Measurements from ENCODE around the gene COMT. TPM values are rescaled to one million over a fixed set of nuclear protein-coding genes. Genes with fewer than 3 reads are reported as not detected.

The COMT gene
- total and polyA plus RNA-seq, 2 donors from 2014 or later: 118 to 244 TPM

- H3K27ac ChIP-seq (ENCODE audit: low read depth in 2 of 2, low read length in 2 of 2): no peak overlapping the region
- FAIRE-seq (no peak), DNase-seq (no peak)
- H3K36me3 ChIP-seq (ENCODE audit: control insufficient read depth in 2 of 3, insufficient read depth in 3 of 3, low read length in 3 of 3): peaks cover 0 to 12% (median 4%) of the 10 kb centered on the region in 3 donors
- intact Hi-C loops (cut with DNase I): no loop called here
- H3K9ac ChIP-seq (ENCODE audit: low read length in 3 of 3): no peak overlapping the region
- no peak overlapping the region for H3K4me3 ChIP-seq (ENCODE audit: low read length in 3 of 3)
- no peak for TF ChIP-seq CTCF (IDR thresholded peaks at IDR 0.05; ENCODE audit: borderline replicate concordance, extremely low read depth, insufficient read depth)
- H3K27me3 ChIP-seq (ENCODE audit: control insufficient read depth, insufficient read depth, low read length): no peaks in the 10 kb centered on the region
- H3K9me3 ChIP-seq (ENCODE audit: control insufficient read depth in 2 of 3, insufficient read depth in 1 of 3, low read length in 3 of 3): no peaks in the 10 kb centered on the region
- H3K4me1 ChIP-seq (ENCODE audit: control insufficient read depth in 2 of 3, insufficient read depth in 2 of 3, low read depth in 1 of 3, low read length in 3 of 3): peaks cover 0 to 6% (median 0%) of the 10 kb centered on the region in 3 donors
These were observed 48.6 kb upstream of the COMT start for GRCh38 chr22:19892925-19893324.

GRCh38 chr22:19893363-19893762 is 48.2 kb upstream of the COMT start:
- peaks cover 0 to 12% (median 4%) of the 10 kb centered on the region in 3 donors for H3K36me3 ChIP-seq (ENCODE audit: control insufficient read depth in 2 of 3, insufficient read depth in 3 of 3, low read length in 3 of 3)

GRCh38 chr22:19895160-19895849 is 46.3 kb upstream of the COMT start:
- Histone ChIP-seq H3K36me3 (ENCODE audit: control insufficient read depth in 2 of 3, insufficient read depth in 3 of 3, low read length in 3 of 3) (peaks cover 0 to 12% (median 4%) of the 10 kb centered on the region in 3 donors), H3K4me3 (ENCODE audit: low read length in 3 of 3) (no peak overlapping the region), H3K27ac (ENCODE audit: low read depth in 2 of 2, low read length in 2 of 2) (no peak overlapping the region), H3K4me1 (ENCODE audit: control insufficient read depth in 2 of 3, insufficient read depth in 2 of 3, low read depth in 1 of 3, low read length in 3 of 3) (peaks cover 0 to 6% (median 0%) of the 10 kb centered on the region in 3 donors), H3K27me3 (ENCODE audit: control insufficient read depth, insufficient read depth, low read length) (no peaks in the 10 kb centered on the region), H3K9ac (ENCODE audit: low read length in 3 of 3) (no peak overlapping the region), H3K9me3 (ENCODE audit: control insufficient read depth in 2 of 3, insufficient read depth in 1 of 3, low read length in 3 of 3) (no peaks in the 10 kb centered on the region)
- peak in 1 of 5 donors; percentile 65 for DNase-seq
- intact Hi-C loops (cut with DNase I): no loop called here
- TF ChIP-seq CTCF (IDR thresholded peaks at IDR 0.05; ENCODE audit: borderline replicate concordance, extremely low read depth, insufficient read depth): no peak
- no peak for FAIRE-seq

More at GRCh38 chr22:19893363-19893762, 48.2 kb upstream of the COMT start:
- FAIRE-seq: no peak
- peak in 1 of 5 donors; percentile 63 for DNase-seq
- Histone ChIP-seq H3K9ac (ENCODE audit: low read length in 3 of 3) (no peak overlapping the region), H3K27me3 (ENCODE audit: control insufficient read depth, insufficient read depth, low read length) (no peaks in the 10 kb centered on the region), H3K27ac (ENCODE audit: low read depth in 2 of 2, low read length in 2 of 2) (no peak overlapping the region), H3K4me3 (ENCODE audit: low read length in 3 of 3) (no peak overlapping the region), H3K4me1 (ENCODE audit: control insufficient read depth in 2 of 3, insufficient read depth in 2 of 3, low read depth in 1 of 3, low read length in 3 of 3) (peaks cover 0 to 6% (median 0%) of the 10 kb centered on the region in 3 donors), H3K9me3 (ENCODE audit: control insufficient read depth in 2 of 3, insufficient read depth in 1 of 3, low read length in 3 of 3) (no peaks in the 10 kb centered on the region)
- intact Hi-C loops (cut with DNase I): no loop called here
- TF ChIP-seq CTCF (IDR thresholded peaks at IDR 0.05; ENCODE audit: borderline replicate concordance, extremely low read depth, insufficient read depth): no peak
